Measurements from ENCODE around the gene SLC12A5.

The SLC12A5 gene

DNA sequence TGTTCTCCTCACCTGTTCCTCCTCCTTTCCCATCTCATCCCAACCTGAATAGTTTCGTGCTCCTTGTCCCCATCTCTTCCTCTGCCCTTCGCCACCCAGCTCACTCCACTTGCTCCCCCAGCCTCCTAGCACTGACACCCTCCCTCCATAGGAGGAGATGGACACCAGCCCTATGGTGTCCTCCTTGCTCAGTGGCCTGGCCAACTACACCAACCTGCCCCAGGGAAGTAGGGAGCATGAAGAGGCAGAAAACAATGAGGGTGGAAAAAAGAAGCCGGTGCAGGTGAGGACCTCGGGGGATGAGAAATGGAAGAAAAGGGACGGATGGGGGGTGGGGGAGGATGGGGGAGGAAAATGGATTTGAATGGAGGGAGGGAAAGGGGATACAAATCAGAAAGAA is 6.2 kb downstream of the SLC12A5 start:
- DNase-seq (ENCODE audit: extremely low read depth, low read depth) = no peak
- no peak overlapping the region for H3K4me3 ChIP-seq (replicated peaks; ENCODE audit: low read depth, low read length)
- TF ChIP-seq CTCF (IDR thresholded peaks at IDR 0.05; ENCODE audit: low read depth, low read length, missing control alignments) = no peak

DNA sequence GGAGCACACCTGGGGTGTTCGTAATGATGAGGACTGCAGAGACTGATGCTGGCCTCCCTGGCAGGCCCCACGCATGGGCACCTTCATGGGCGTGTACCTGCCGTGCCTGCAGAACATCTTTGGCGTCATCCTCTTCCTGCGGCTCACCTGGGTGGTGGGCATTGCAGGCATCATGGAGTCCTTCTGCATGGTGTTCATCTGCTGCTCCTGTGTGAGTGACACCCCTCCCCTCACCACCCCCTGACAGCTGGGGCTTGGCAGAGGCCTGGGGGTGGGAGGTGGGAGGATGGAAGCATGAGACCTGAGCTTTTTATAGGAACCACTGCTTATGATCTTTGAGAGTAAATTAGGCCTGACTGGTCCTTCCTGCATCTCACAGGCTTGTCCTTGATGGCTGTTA is 6.7 kb downstream of the SLC12A5 start:
- no peak for DNase-seq (ENCODE audit: extremely low read depth, low read depth)
- H3K4me3 ChIP-seq (replicated peaks; ENCODE audit: low read depth, low read length) = no peak overlapping the region
- no peak for TF ChIP-seq CTCF (IDR thresholded peaks at IDR 0.05; ENCODE audit: low read depth, low read length, missing control alignments)

DNA sequence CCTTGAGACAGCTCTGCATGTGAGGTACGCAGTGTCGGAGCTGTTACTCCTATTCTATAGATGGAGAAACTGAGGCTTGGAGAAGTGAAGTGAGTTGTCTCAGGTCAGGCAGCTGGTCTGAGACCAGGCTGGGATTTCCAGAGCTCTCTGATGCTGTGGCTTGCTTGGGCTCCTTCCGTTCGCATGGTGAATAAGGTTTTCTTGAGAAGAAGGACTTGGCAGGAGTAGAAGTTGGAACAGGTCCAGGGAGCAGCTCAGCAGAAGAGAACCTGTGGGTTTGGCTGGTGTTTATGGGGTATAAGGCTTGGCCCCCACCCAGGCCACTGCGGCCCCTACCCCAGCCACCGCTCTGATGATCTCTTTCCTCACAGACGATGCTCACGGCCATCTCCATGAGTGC is 7.4 kb downstream of the SLC12A5 start:
- no peak overlapping the region for H3K4me3 ChIP-seq (replicated peaks; ENCODE audit: low read depth, low read length)
- no peak for DNase-seq (ENCODE audit: extremely low read depth, low read depth)
- no peak for TF ChIP-seq CTCF (IDR thresholded peaks at IDR 0.05; ENCODE audit: low read depth, low read length, missing control alignments)

- H3K4me3 ChIP-seq (replicated peaks; ENCODE audit: low read depth, low read length) = no peak overlapping the region
- no peak for TF ChIP-seq CTCF (IDR thresholded peaks at IDR 0.05; ENCODE audit: low read depth, low read length, missing control alignments)
- DNase-seq (ENCODE audit: extremely low read depth, low read depth) = no peak
These were observed 8.0 kb downstream of the SLC12A5 start for GRCh38 chr20:46037036-46037435.

GRCh38 chr20:46040902-46041535 is 12.0 kb downstream of the SLC12A5 start:
- DNase-seq (ENCODE audit: extremely low read depth, low read depth) = no peak
- no peak for TF ChIP-seq CTCF (IDR thresholded peaks at IDR 0.05; ENCODE audit: low read depth, low read length, missing control alignments)
- no peak overlapping the region for H3K4me3 ChIP-seq (replicated peaks; ENCODE audit: low read depth, low read length)

DNA sequence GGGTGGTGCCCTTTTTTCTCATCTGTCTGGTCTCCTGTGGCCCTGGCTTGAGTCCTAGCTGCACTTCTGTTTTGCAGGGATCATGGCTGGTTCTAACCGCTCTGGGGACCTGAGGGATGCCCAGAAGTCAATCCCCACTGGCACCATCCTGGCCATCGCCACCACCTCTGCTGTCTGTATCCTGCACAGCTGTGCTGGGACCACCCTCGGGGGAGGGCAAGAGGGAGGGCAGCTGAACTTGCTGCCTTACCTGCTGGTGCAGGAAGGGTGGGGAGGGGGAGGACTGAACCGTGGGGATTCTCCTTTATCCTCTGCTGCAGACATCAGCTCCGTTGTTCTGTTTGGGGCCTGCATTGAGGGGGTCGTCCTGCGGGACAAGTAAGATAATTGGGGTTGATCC is 14.5 kb downstream of the SLC12A5 start:
- TF ChIP-seq CTCF (IDR thresholded peaks at IDR 0.05; ENCODE audit: low read depth, low read length, missing control alignments) = no peak
- no peak overlapping the region for H3K4me3 ChIP-seq (replicated peaks; ENCODE audit: low read depth, low read length)
- DNase-seq (ENCODE audit: extremely low read depth, low read depth) = no peak

DNA sequence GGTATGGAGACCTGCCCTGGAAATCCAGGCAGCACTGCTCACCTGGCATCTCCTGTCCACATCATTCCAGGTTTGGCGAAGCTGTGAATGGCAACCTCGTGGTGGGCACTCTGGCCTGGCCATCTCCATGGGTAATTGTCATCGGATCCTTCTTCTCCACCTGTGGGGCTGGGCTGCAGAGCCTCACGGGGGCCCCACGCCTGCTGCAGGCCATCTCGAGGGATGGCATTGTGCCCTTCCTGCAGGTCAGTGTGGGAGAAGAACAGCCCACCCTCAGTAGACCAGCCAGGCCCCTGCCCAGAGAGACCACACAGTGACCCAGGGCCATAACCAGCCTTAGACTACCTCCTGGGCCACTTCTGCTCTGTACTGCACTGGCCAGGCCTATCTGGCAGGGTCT is 15.9 kb downstream of the SLC12A5 start:
- no peak overlapping the region for H3K4me3 ChIP-seq (replicated peaks; ENCODE audit: low read depth, low read length)
- no peak for TF ChIP-seq CTCF (IDR thresholded peaks at IDR 0.05; ENCODE audit: low read depth, low read length, missing control alignments)
- DNase-seq (ENCODE audit: extremely low read depth, low read depth) = no peak

All from HFF-Myc (cell line).